Natural killer cell treated with Interleukin-12 subunit alpha and Interleukin-12 subunit beta and Interleukin-15 and Interleukin-18, amount 100 ng/mL, for 72 hours (primary cell): Measurements from ENCODE around the gene IRF8. TPM values are rescaled to one million over a fixed set of nuclear protein-coding genes. Genes with fewer than 3 reads are reported as not detected.

Experiments
- total RNA-seq, 2 donors: library from RNA; stranded (reverse); gene quantifications; one replicate each; pipeline ENCODE4 v1.2.3, GENCODE V29; 2022

The IRF8 gene
- total RNA-seq, 2 donors from 2014 or later = 198 to 510 TPM

Other genes starting within 250 kb of the IRF8 start
- 10 to 100 TPM; 34.3 to 69.5 TPM for gene GINS2, start 210.2 kb upstream of the IRF8 start, total RNA-seq
- not detected for gene C16orf74, start 148.1 kb upstream of the IRF8 start, total RNA-seq
- gene EMC8, start 99.6 kb upstream of the IRF8 start, total RNA-seq = 10 to 100 TPM; 39.9 to 57.9 TPM
- gene COX4I1, start 99.5 kb upstream of the IRF8 start, total RNA-seq = 100 to 1,000 TPM; 326 to 345 TPM